ENCODE results near the gene LHX3.

Gene LHX3

DNA sequence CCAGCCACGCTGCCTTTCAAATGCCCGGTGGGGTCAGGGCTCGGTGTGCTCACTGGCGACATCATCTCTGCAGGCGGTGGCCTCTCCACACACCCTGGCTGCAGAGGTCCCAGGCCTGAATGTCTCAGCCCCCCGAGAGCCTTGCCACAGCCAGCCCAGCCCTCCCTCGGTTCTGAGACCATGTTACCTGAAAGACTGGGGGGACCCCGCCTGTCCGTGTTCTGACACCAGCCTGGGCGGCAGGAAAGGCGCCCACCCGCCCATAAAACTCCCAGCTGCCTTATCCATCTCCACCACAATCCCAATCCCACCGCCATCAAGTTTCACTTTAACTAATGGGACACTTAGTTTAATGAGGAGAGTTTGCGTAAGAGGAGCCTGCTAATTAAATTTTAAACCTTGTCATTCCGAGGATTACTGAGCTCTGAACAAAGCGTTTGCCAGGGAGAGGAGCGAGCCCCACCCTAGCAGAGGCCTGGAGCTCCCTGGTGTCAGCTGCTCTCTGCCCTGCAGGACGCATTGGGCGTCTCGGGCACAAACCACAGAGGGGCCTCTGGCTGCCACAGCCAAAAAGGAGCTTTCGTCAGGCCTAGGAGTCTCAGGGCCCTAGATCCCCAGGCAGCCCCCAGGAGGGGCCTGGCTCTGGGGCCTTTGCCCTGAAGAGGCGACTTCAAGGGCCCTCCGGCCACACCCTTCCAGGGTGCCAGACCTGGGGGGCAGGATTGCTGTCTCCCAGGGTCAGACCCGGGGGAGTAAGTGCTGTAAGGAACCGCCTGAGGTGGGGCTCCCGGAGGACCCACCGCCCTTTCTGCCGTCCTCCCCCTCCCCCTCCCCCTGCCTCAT lies 15.3 kb downstream of the LHX3 start:
- no peak for TF ChIP-seq JUND (IDR thresholded peaks at IDR 0.05; ENCODE audit: low read depth)
- no peak for DNase-seq (ENCODE audit: low read depth in 1 of 2, low spot score in 1 of 2)
- in situ Hi-C loops (cut with HindIII; ENCODE audit: low pct_unique_long_range_greater_than_20kb, low sequenced_read_pairs) = no loop called here

DNA sequence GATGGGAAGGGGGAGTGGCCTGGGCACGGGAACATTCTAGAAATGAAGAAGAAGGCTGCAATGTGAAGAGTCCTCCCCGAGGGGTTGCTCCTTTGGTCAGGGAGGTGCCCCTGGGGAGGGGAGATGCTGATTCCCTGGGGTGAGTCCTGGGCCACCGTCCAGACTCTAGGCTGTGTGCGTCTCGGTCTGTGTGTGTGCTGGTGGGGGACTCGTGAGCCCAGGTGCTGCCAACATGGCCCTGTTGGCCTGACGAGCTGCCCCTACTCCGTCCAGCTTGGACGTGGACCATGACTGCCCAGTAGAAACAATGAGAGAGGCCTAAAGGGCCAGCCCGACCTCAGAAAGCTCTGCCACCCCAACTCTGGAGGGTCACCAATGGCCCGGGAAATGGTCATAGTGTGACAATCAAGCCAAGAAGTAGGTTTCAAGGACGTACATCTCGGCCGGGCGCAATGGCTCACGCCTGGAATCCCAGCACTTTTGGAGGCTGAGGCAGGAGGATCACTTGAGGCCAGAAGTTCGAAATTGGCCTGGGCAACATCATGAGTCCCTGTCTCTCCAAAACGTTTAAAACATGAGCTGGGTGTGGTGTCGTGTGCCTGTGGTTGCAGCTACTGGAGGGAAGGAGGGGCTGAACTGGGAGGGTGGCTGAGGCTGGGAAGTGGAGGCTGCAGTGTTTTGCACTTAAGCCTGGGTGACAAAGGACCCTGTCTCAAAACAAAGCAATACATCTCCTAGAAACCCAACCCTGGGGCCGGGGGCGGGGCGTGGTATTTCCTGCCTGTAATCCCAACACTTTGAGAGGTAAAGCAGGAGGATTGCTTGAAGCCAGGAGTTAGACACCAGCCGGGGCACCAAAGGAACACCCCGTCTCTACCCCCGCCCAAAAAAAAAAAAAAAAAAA lies 17.0 kb downstream of the LHX3 start:
- in situ Hi-C loops (cut with HindIII; ENCODE audit: low pct_unique_long_range_greater_than_20kb, low sequenced_read_pairs) = no loop called here
- DNase-seq (ENCODE audit: low read depth in 1 of 2, low spot score in 1 of 2) = no peak
- TF ChIP-seq JUND (IDR thresholded peaks at IDR 0.05; ENCODE audit: low read depth) = no peak

DNA sequence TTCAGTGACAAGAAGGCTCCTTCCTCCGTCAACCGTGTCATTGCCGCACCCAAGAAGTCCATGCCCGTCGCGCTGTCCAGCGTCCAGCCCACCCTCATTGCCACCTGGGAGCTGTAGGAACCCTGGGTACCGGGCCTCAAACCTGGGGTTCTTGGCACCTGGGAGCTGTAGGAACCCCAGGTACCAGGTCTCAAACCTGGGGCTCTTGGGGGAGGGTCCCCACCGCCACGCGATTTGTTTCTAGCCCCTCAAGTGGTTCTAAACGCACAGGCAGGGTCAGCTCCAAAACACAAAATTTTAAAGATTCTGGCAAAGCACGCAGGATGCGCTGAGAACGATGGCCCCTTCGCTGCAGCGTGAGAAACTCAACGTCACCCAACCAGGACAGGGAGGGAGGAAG lies 17.7 kb downstream of the LHX3 start:
- in situ Hi-C loops (cut with HindIII; ENCODE audit: low pct_unique_long_range_greater_than_20kb, low sequenced_read_pairs) = no loop called here
- no peak for TF ChIP-seq JUND (IDR thresholded peaks at IDR 0.05; ENCODE audit: low read depth)
- no peak for DNase-seq (ENCODE audit: low read depth in 1 of 2, low spot score in 1 of 2)

DNA sequence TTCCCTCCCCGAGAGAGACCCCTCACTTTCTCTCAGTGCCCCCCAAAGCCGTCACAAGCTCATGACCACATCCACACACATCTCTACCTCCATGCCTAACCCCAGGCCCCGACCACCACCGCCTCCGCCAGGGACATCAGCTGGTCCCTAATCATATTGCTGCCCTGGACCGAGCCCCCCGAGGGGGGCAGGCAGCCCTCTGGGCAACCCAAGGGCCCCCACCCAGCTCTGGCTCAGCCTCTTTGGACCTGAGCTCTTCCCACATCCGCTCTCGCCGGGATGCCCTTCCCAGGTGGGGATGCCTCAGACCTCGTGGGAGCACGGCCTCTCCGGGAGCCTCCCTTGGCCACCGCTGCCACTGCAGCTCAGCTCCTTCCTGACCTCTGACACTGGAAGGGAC lies 18.5 kb downstream of the LHX3 start:
- no peak for DNase-seq (ENCODE audit: low read depth in 1 of 2, low spot score in 1 of 2)
- TF ChIP-seq JUND (IDR thresholded peaks at IDR 0.05; ENCODE audit: low read depth) = no peak
- in situ Hi-C loops (cut with HindIII; ENCODE audit: low pct_unique_long_range_greater_than_20kb, low sequenced_read_pairs) = no loop called here

DNA sequence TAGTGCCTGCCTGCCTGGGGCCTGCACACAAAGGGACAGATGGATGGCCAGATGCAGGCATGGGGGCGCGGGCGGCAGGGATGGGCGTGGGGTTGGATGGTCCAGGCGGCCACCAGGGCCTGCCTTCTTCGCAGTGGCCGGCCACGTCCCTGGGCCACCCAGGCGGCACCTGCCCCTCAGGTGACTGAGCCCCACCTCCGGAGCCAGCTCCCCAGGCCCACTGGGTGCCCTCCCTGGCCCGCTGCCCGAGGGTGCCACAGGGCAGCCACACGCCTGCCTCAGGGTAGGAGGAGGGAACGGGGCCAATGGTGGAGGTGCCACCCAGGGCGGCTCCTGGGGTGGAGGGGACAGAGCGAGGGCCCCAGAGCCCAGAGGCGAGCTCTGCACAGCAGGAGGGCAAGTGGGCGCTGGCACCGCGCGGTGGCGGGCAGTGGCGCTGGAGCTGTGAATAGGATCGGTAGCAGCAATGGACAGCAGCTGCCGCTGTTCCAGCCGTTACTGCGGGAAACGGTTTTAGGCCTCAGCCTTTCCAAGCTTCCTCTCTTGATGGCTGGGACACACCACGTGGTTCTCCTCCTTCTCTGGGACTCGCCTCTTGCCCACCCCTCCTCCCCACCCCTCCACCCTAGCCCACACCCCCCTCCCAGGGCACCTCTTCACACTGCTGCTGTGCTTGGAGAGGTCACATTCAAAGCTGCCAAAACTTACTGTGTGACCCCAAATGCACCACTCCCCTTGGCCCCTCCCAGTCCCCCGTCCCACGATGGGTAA lies 19.1 kb downstream of the LHX3 start:
- no peak for TF ChIP-seq JUND (IDR thresholded peaks at IDR 0.05; ENCODE audit: low read depth)
- in situ Hi-C loops (cut with HindIII; ENCODE audit: low pct_unique_long_range_greater_than_20kb, low sequenced_read_pairs) = no loop called here
- DNase-seq (ENCODE audit: low read depth in 1 of 2, low spot score in 1 of 2) = no peak

DNA sequence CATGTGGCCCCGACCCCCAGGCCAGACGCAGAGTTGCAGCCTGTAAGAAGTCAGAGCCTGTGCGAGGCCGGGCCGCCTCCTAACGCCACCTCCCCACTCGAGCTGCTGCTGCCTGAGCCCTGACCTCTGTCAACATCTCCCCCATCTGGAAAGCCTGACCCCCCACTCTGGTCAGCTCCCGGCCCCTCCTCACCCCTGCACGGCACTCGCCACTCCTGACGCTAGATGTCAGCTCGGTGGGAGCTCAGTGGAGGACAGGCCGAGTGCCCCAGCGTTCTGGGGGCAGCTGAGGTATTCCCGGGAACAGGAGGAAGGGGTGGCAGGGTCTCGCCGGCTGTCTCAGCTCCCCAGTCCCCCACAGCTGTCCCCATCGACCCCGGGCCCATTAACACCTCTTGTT lies 19.9 kb downstream of the LHX3 start:
- no peak for TF ChIP-seq JUND (IDR thresholded peaks at IDR 0.05; ENCODE audit: low read depth)
- in situ Hi-C loops (cut with HindIII; ENCODE audit: low pct_unique_long_range_greater_than_20kb, low sequenced_read_pairs) = no loop called here
- DNase-seq (ENCODE audit: low read depth in 1 of 2, low spot score in 1 of 2) = no peak

DNA sequence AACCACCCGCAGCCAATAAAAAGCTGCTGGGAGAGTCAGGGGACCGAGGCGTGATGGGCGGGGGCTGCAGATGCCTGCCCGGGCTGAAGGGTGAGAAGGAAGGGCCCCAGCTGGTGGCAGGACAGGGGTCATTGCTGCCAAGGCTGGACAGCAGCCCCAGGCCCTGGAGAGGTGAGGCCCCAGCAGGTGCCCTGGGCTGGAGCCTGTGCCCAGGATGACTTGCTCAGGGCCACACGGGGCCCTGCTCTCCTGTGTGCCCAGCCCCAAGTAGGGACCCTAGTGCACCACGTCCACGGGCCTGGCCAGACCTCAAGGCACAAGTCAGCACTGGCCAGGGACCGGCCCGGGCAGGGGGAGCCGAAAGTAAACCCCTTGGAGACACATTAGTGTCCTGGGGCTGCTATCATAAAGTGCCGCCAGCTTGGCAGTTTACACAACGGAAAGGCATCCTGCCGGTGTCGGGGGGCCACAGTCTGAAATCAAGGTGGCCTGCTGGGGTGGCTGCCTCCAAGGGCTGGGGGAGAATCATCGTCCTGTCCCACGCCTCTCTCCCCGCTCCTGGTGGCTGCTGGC lies 22.0 kb downstream of the LHX3 start:
- peak in 1 of 2 experiments; percentile 5 for DNase-seq (ENCODE audit: low read depth in 1 of 2, low spot score in 1 of 2)
- no peak for TF ChIP-seq JUND (IDR thresholded peaks at IDR 0.05; ENCODE audit: low read depth)
- in situ Hi-C loops (cut with HindIII; ENCODE audit: low pct_unique_long_range_greater_than_20kb, low sequenced_read_pairs) = no loop called here

DNA sequence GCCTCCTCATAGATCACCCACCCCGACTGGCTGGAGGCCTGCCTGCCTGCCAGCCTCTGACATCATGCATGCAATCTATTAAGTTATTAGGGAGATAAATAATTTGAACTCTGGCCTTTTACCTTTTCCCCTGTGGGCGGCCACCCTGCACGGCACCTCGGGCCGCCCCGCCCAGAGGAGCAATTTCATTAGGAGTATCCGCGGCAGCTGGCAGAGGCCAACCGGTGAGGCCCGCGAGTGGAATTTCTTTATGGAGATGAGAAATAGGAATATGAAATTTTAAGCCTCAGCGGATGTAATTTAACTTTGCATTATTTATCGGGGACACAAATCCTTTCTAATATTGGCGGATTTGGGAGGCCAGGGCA lies 22.5 kb downstream of the LHX3 start:
- in situ Hi-C loops (cut with HindIII; ENCODE audit: low pct_unique_long_range_greater_than_20kb, low sequenced_read_pairs) = no loop called here
- no peak for TF ChIP-seq JUND (IDR thresholded peaks at IDR 0.05; ENCODE audit: low read depth)
- no peak for DNase-seq (ENCODE audit: low read depth in 1 of 2, low spot score in 1 of 2)

DNA sequence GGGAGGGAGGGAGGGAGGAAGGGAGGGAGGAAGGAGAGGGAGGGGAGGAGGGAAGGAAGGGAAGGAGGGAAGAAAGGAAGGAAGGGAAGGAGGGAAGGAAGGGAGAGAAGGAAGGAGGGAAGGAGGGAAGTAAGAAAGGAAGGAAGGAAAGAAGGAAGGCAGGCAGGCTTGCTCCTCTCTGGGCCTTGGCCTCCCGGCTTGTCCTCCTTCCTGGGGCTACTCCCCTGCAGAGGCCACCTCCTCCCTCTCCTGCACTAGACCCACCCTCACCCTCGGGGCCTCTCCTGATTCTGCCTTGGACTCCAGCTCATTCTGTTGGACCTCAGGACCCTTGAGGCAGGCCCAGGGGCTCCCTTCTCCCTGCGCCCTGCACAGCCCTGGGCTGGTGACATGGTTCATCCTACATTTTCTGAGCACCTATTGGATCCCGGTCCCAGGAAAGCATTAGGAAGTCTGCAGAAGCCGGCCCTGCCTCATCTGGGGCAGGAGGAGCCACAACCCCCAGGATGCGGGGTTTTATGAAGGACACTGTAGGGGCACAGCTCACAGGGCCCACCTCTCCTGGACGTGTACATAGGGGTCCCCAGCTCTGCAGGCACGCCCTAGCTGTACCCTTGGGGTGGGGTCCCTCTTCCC lies 23.0 kb downstream of the LHX3 start:
- no peak for DNase-seq (ENCODE audit: low read depth in 1 of 2, low spot score in 1 of 2)
- no peak for TF ChIP-seq JUND (IDR thresholded peaks at IDR 0.05; ENCODE audit: low read depth)
- in situ Hi-C loops (cut with HindIII; ENCODE audit: low pct_unique_long_range_greater_than_20kb, low sequenced_read_pairs) = no loop called here

DNA sequence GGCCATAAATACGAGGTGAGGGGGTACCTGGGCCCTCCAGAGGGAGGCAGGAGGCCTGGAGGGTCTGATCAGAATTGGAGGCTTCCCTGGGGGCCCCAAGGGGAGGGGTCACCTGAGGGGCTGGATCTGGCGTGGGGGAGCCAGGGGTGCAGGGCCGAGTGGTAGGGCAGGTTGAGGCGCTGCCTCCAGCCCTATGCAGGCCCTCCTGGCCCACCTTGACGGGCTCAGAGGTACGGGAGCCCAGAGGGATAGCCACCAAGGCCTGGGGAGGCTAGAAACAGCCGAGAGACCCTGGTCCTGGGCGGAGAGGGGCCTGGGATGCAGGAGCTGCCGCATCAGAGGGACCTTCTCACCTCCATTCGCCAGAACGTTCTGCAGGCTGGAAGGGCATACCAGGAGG lies 24.3 kb downstream of the LHX3 start:
- DNase-seq (ENCODE audit: low read depth in 1 of 2, low spot score in 1 of 2) = no peak

DNA sequence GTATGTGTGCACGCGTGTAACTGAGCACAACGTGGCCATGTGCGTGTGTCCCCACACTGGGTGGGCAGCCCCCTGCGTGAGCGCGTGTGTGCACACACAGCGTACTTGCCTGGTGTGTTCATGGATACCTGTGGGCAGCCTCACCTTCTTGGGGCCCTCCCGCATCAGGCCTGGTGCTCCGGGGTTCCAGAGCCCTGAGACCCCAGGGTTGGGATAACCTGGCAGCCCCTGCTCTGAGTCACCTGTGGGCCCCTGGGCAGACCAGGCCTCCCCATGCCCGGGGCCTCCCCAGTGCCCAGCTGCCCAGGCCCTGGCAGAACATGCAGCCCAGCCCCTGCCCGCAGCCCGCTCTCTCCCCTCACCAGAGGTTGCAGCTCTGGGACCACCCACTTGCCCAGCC lies 25.2 kb downstream of the LHX3 start:
- no peak for TF ChIP-seq JUND (IDR thresholded peaks at IDR 0.05; ENCODE audit: low read depth)
- no peak for DNase-seq (ENCODE audit: low read depth in 1 of 2, low spot score in 1 of 2)
- in situ Hi-C loops (cut with HindIII; ENCODE audit: low pct_unique_long_range_greater_than_20kb, low sequenced_read_pairs) = no loop called here

More for the DNA sequence above, 24.3 kb downstream of the LHX3 start:
- no peak for TF ChIP-seq JUND (IDR thresholded peaks at IDR 0.05; ENCODE audit: low read depth)
- in situ Hi-C loops (cut with HindIII; ENCODE audit: low pct_unique_long_range_greater_than_20kb, low sequenced_read_pairs) = no loop called here

DNA sequence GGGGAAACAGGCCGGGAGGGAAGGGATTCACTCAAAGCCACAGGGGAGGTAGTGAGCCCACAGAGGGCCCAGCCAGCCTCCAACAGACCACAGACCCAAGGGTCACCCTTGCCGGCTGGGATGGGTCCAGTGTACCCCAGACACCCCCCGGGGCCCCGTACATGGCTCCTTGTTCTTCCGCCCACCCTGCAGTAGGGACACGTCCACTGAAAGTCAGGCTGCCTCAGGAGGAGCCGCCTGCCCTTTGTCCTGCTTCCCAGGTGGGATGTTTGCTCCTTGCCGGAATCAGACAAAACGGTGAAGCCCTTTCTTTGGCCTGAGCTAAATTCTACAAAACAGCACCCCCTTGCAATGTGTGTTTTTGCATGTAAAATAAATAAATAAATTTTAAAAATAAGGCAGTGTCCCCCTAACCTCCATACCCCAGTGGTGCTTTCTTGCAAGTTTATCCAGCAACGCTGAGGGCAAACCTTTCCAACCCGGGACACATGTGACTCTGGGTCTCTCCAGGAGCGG lies 25.8 kb downstream of the LHX3 start:
- in situ Hi-C loops (cut with HindIII; ENCODE audit: low pct_unique_long_range_greater_than_20kb, low sequenced_read_pairs) = no loop called here
- no peak for TF ChIP-seq JUND (IDR thresholded peaks at IDR 0.05; ENCODE audit: low read depth)
- no peak for DNase-seq (ENCODE audit: low read depth in 1 of 2, low spot score in 1 of 2)

Measured in T47D (cell line).